GM23338 (cell line): Measurements from ENCODE around the gene CLASP2. TPM values are rescaled to one million over a fixed set of nuclear protein-coding genes. Genes with fewer than 3 reads are reported as not detected.

Experiments used
- ATAC-seq: fragments of 200-7000 bp; cut with Tn5 transposase; 3 replicates; pipeline ENCODE4 v1.9.1; 2020
- DNase-seq: peaks from one replicate; pipeline ENCODE4 v3.0.0-alpha.2; 2015; ENCODE audit warnings: low spot score
- H2AFZ ChIP-seq: fragments of 200-600 bp; sonication (generic); 2 replicates; pipeline ENCODE4 v1.8.0; 2016; ENCODE audit warnings: antibody characterized with exemption, mild to moderate bottlenecking, moderate library complexity
- H3F3A ChIP-seq: fragments of 200-600 bp; sonication (generic); replicated peaks from 2 replicates; pipeline ENCODE4 v1.8.0; 2017; ENCODE audit warnings: antibody characterized with exemption, mixed run types, low read depth
- H3K27ac ChIP-seq: fragments of 200-600 bp; sonication (generic); 2 replicates; pipeline ENCODE4 v1.6.1; 2016; ENCODE audit warnings: low read depth
- H3K27me3 ChIP-seq: fragments of 200-600 bp; sonication (generic); 2 replicates; pipeline ENCODE4 v1.8.0; 2016; ENCODE audit warnings: mild to moderate bottlenecking, mixed run types, moderate library complexity; ENCODE audit not compliant: insufficient read depth
- H3K36me3 ChIP-seq: fragments of 200-600 bp; sonication (generic); 2 replicates; pipeline ENCODE4 v1.8.0; 2016; ENCODE audit warnings: mild to moderate bottlenecking; ENCODE audit not compliant: insufficient read depth
- H3K4me1 ChIP-seq: fragments of 200-600 bp; sonication (generic); 2 replicates; pipeline ENCODE4 v1.8.0; 2016; ENCODE audit warnings: mild to moderate bottlenecking, moderate library complexity; ENCODE audit not compliant: insufficient read depth
- H3K4me2 ChIP-seq: fragments of 200-600 bp; sonication (generic); 2 replicates; pipeline ENCODE4 v1.7.1; 2017; ENCODE audit warnings: mixed run types
- H3K4me3 ChIP-seq: fragments of 200-600 bp; sonication (generic); 2 replicates; pipeline ENCODE4 v1.6.1; 2016; ENCODE audit warnings: mixed run types
- H3K79me2 ChIP-seq: fragments of 200-600 bp; sonication (generic); replicated peaks from 2 replicates; pipeline ENCODE4 v1.8.0; 2017; ENCODE audit warnings: mild to moderate bottlenecking; ENCODE audit not compliant: insufficient read depth
- H3K9me2 ChIP-seq: fragments of 200-600 bp; sonication (generic); 2 replicates; pipeline ENCODE4 v1.8.0; 2017; ENCODE audit not compliant: insufficient read depth
- H4K20me1 ChIP-seq: fragments of 200-600 bp; sonication (generic); replicated peaks from 2 replicates; pipeline ENCODE4 v1.8.0; 2017; ENCODE audit warnings: mild to moderate bottlenecking; ENCODE audit not compliant: insufficient read depth
- H3K27ac Mint-ChIP-seq: 2 replicates; pipeline ENCODE4 v1.8.0; 2020; ENCODE audit warnings: inconsistent platforms, mild to moderate bottlenecking, moderate library complexity, mixed read lengths
- H3K27me3 Mint-ChIP-seq: 3 replicates; pipeline ENCODE4 v1.8.0; 2022; ENCODE audit warnings: low read depth, mild to moderate bottlenecking, moderate library complexity, mixed read lengths, inconsistent platforms; ENCODE audit not compliant: insufficient read depth, poor library complexity
- H3K36me3 Mint-ChIP-seq: 3 replicates; pipeline ENCODE4 v1.8.0; 2021; ENCODE audit warnings: low read depth, mild to moderate bottlenecking, inconsistent platforms, moderate library complexity, mixed read lengths
- H3K4me1 Mint-ChIP-seq: 3 replicates; pipeline ENCODE4 v1.8.0; 2020; ENCODE audit warnings: mild to moderate bottlenecking, inconsistent platforms, mixed read lengths
- H3K4me3 Mint-ChIP-seq: 3 replicates; pipeline ENCODE4 v1.8.0; 2021; ENCODE audit warnings: moderate library complexity, mild to moderate bottlenecking, inconsistent platforms, mixed read lengths
- H3K9me3 Mint-ChIP-seq: 3 replicates; pipeline ENCODE4 v1.8.0; 2020; ENCODE audit warnings: moderate library complexity, mild to moderate bottlenecking, inconsistent platforms, mixed read lengths
- CREB1 ChIP-seq: fragments of 250-450 bp; sonication (Bioruptor Pico); IDR thresholded peaks from 2 replicates; pipeline ENCODE4 v1.5.0; 2020; ENCODE audit warnings: low read depth, mild to moderate bottlenecking, moderate library complexity
- EZH2phosphoT487 ChIP-seq: fragments of 200-600 bp; sonication (generic); IDR thresholded peaks from one replicate; pipeline ENCODE4 v1.8.1; 2018; ENCODE audit warnings: antibody characterized with exemption; ENCODE audit not compliant: unreplicated experiment
- POLR2AphosphoS5 ChIP-seq: IDR thresholded peaks from 2 replicates; pipeline ENCODE4 v1.6.1; 2016; ENCODE audit warnings: antibody characterized with exemption, low read depth
- ZNF114 ChIP-seq: fragments of 250-450 bp; sonication (Bioruptor Pico); IDR thresholded peaks from 2 replicates; pipeline ENCODE4 v1.5.0; 2020; ENCODE audit warnings: mild to moderate bottlenecking, moderate library complexity
- ZNF331 ChIP-seq: fragments of 250-450 bp; sonication (Bioruptor Pico); IDR thresholded peaks from 2 replicates; pipeline ENCODE4 v1.5.0; 2020; ENCODE audit warnings: low read depth, mild to moderate bottlenecking, moderate library complexity
- polyA plus RNA-seq: library from polyadenylated mRNA; unstranded; fragments of >200 nt; fragmentation: Nextera tagmentation; extraction: Ambion mirVana; gene quantifications from 2 replicates; pipeline ENCODE4 v1.2.1, GENCODE V29; 2016
- total RNA-seq: library from RNA; depleted of rRNA; stranded (reverse); fragments of >200 nt; shearing (Covaris generic); gene quantifications from 2 replicates; pipeline ENCODE4 v1.2.3, GENCODE V29; 2014
- TF ChIP-seq, protein P1 (sequence below): fragments of 250-450 bp; sonication (Bioruptor Pico); IDR thresholded peaks from 2 replicates; pipeline ENCODE4 v1.5.0; 2020; ENCODE audit warnings: mild to moderate bottlenecking, moderate library complexity
- TF ChIP-seq, protein P2 (sequence below): IDR thresholded peaks from one replicate; pipeline ENCODE4 v1.6.1; 2018; ENCODE audit warnings: antibody characterized with exemption; ENCODE audit not compliant: unreplicated experiment
- TF ChIP-seq, protein P3 (sequence below): IDR thresholded peaks from 2 replicates; pipeline ENCODE4 v1.6.1; 2016; ENCODE audit warnings: antibody characterized with exemption

The CLASP2 gene
- total and polyA plus RNA-seq, 2 experiments from 2014 or later, result 12.8 to 74.6 TPM

DNA sequence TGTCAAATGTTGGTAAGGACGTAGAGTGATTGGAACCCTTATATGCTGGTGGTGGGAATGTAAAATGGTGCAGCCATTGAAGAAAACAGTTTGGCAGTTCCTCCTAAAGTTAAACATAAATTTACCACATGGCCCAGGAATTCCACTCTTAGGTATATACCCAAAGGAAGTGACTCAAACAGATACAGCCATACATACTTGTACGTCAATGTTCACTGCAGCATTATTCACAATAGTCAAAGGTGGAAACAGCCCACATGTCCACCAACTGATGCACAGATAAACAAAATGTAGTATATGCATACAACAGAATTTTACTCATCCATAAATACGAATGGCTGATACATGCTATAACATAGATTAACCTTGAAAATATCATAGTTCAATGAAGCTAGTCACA is 13.2 kb downstream of the CLASP2 start (continued):
- TF ChIP-seq, protein P1, sequence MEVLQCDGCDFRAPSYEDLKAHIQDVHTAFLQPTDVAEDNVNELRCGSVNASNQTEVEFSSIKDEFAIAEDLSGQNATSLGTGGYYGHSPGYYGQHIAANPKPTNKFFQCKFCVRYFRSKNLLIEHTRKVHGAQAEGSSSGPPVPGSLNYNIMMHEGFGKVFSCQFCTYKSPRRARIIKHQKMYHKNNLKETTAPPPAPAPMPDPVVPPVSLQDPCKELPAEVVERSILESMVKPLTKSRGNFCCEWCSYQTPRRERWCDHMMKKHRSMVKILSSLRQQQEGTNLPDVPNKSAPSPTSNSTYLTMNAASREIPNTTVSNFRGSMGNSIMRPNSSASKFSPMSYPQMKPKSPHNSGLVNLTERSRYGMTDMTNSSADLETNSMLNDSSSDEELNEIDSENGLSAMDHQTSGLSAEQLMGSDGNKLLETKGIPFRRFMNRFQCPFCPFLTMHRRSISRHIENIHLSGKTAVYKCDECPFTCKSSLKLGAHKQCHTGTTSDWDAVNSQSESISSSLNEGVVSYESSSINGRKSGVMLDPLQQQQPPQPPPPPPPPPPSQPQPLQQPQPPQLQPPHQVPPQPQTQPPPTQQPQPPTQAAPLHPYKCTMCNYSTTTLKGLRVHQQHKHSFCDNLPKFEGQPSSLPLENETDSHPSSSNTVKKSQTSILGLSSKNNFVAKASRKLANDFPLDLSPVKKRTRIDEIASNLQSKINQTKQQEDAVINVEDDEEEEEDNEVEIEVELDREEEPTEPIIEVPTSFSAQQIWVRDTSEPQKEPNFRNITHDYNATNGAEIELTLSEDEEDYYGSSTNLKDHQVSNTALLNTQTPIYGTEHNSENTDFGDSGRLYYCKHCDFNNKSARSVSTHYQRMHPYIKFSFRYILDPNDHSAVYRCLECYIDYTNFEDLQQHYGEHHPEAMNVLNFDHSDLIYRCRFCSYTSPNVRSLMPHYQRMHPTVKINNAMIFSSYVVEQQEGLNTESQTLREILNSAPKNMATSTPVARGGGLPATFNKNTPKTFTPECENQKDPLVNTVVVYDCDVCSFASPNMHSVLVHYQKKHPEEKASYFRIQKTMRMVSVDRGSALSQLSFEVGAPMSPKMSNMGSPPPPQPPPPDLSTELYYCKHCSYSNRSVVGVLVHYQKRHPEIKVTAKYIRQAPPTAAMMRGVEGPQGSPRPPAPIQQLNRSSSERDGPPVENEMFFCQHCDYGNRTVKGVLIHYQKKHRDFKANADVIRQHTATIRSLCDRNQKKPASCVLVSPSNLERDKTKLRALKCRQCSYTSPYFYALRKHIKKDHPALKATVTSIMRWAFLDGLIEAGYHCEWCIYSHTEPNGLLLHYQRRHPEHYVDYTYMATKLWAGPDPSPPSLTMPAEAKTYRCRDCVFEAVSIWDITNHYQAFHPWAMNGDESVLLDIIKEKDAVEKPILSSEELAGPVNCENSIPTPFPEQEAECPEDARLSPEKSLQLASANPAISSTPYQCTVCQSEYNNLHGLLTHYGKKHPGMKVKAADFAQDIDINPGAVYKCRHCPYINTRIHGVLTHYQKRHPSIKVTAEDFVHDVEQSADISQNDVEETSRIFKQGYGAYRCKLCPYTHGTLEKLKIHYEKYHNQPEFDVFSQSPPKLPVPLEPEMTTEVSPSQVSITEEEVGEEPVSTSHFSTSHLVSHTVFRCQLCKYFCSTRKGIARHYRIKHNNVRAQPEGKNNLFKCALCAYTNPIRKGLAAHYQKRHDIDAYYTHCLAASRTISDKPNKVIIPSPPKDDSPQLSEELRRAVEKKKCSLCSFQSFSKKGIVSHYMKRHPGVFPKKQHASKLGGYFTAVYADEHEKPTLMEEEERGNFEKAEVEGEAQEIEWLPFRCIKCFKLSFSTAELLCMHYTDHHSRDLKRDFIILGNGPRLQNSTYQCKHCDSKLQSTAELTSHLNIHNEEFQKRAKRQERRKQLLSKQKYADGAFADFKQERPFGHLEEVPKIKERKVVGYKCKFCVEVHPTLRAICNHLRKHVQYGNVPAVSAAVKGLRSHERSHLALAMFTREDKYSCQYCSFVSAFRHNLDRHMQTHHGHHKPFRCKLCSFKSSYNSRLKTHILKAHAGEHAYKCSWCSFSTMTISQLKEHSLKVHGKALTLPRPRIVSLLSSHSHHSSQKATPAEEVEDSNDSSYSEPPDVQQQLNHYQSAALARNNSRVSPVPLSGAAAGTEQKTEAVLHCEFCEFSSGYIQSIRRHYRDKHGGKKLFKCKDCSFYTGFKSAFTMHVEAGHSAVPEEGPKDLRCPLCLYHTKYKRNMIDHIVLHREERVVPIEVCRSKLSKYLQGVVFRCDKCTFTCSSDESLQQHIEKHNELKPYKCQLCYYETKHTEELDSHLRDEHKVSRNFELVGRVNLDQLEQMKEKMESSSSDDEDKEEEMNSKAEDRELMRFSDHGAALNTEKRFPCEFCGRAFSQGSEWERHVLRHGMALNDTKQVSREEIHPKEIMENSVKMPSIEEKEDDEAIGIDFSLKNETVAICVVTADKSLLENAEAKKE (CRISPR knock-in tag), result no peak
- no peak for TF ChIP-seq ZNF331 (CRISPR knock-in tag)
- no peak for TF ChIP-seq ZNF114
- TF ChIP-seq POLR2AphosphoS5, result no peak

DNA sequence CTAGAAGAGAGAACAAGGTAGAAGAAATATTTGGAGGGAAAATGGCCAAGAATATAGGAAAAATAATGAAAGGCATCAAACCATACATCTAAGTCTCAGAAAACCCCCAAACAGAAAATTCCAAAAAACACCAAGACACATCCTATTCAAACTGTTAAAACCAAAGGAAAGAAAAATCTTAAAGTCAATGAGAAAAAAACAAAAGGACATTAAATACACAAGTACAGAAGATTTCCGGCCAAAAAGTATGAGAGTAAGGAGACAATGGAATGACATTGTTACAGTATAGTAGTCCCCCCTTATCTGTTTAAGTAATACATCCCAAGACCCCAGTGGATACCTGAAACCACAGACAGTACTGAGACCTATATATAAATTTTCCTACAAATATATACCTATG is 18.8 kb downstream of the CLASP2 start:
- ATAC-seq (no peak), DNase-seq (no peak)
- peaks cover 17% of the 10 kb centered on the region for H3K36me3 ChIP-seq
- H3K4me3 ChIP-seq, result no peak overlapping the region
- no peaks in the 10 kb centered on the region; the same call in none of the 2 replicates for H4K20me1 ChIP-seq
- no peak overlapping the region for H3K27ac ChIP-seq
- H3K79me2 ChIP-seq, result peaks cover 81% of the 10 kb centered on the region
- Mint-ChIP-seq H3K4me1 (no peaks in the 10 kb centered on the region; the same call in 2 of the 3 replicates), H3K36me3 (peaks cover 59% of the 10 kb centered on the region), H3K27ac (no peak overlapping the region), H3K4me3 (no peak overlapping the region), H3K27me3 (no peaks in the 10 kb centered on the region), H3K9me3 (peaks cover 37% of the 10 kb centered on the region)
- no peaks in the 10 kb centered on the region for H3K27me3 ChIP-seq
- no peak overlapping the region for H3K4me2 ChIP-seq
- no peaks in the 10 kb centered on the region for H3F3A ChIP-seq
- no peaks in the 10 kb centered on the region for H3K9me2 ChIP-seq
- H2AFZ ChIP-seq, result no peak overlapping the region
- H3K4me1 ChIP-seq, result no peaks in the 10 kb centered on the region
- TF ChIP-seq, protein P2, sequence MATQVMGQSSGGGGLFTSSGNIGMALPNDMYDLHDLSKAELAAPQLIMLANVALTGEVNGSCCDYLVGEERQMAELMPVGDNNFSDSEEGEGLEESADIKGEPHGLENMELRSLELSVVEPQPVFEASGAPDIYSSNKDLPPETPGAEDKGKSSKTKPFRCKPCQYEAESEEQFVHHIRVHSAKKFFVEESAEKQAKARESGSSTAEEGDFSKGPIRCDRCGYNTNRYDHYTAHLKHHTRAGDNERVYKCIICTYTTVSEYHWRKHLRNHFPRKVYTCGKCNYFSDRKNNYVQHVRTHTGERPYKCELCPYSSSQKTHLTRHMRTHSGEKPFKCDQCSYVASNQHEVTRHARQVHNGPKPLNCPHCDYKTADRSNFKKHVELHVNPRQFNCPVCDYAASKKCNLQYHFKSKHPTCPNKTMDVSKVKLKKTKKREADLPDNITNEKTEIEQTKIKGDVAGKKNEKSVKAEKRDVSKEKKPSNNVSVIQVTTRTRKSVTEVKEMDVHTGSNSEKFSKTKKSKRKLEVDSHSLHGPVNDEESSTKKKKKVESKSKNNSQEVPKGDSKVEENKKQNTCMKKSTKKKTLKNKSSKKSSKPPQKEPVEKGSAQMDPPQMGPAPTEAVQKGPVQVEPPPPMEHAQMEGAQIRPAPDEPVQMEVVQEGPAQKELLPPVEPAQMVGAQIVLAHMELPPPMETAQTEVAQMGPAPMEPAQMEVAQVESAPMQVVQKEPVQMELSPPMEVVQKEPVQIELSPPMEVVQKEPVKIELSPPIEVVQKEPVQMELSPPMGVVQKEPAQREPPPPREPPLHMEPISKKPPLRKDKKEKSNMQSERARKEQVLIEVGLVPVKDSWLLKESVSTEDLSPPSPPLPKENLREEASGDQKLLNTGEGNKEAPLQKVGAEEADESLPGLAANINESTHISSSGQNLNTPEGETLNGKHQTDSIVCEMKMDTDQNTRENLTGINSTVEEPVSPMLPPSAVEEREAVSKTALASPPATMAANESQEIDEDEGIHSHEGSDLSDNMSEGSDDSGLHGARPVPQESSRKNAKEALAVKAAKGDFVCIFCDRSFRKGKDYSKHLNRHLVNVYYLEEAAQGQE, result no peak
- TF ChIP-seq ZNF331 (CRISPR knock-in tag), result no peak
- no peak for TF ChIP-seq ZNF114
- TF ChIP-seq EZH2phosphoT487, result no peak
- TF ChIP-seq, protein P3, sequence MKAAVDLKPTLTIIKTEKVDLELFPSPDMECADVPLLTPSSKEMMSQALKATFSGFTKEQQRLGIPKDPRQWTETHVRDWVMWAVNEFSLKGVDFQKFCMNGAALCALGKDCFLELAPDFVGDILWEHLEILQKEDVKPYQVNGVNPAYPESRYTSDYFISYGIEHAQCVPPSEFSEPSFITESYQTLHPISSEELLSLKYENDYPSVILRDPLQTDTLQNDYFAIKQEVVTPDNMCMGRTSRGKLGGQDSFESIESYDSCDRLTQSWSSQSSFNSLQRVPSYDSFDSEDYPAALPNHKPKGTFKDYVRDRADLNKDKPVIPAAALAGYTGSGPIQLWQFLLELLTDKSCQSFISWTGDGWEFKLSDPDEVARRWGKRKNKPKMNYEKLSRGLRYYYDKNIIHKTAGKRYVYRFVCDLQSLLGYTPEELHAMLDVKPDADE, result no peak
- no peak for TF ChIP-seq CREB1 (CRISPR knock-in tag)
